ENCODE results near the gene BTBD9.

The BTBD9 gene

GRCh38 chr6:38192011-38192410 lies 447.7 kb downstream of the BTBD9 start:
- H3K36me3 ChIP-seq (ENCODE audit: control insufficient read depth, insufficient read depth, low read length), result no peaks in the 10 kb centered on the region
- no peak overlapping the region for H3K27ac ChIP-seq (ENCODE audit: low read depth, low read length, severe bottlenecking)
- H3K4me1 ChIP-seq (ENCODE audit: control insufficient read depth, insufficient read depth, low read length, poor library complexity, severe bottlenecking), result no peaks in the 10 kb centered on the region
- H3K9me3 ChIP-seq (ENCODE audit: control insufficient read depth, low read length), result no peaks in the 10 kb centered on the region
- WGBS, 2 experiments (ENCODE audit: insufficient coverage in 2 of 2), result 35% methylated on average over 8 of the region's 9 CpGs; no CpG with 5 or more reads in 1 of the 2 experiments
- no peak overlapping the region for H3K4me3 ChIP-seq (ENCODE audit: extremely low read depth, insufficient read depth, low read length, poor library complexity, severe bottlenecking)

GRCh38 chr6:38191418-38191817 lies 448.3 kb downstream of the BTBD9 start:
- no peaks in the 10 kb centered on the region for H3K4me1 ChIP-seq (ENCODE audit: control insufficient read depth, insufficient read depth, low read length, poor library complexity, severe bottlenecking)
- 71 to 86% methylated on average over 5 to 7 of the region's 9 CpGs for WGBS, 2 experiments (ENCODE audit: insufficient coverage in 2 of 2)
- no peak overlapping the region for H3K27ac ChIP-seq (ENCODE audit: low read depth, low read length, severe bottlenecking)
- no peaks in the 10 kb centered on the region for H3K9me3 ChIP-seq (ENCODE audit: control insufficient read depth, low read length)
- H3K4me3 ChIP-seq (ENCODE audit: extremely low read depth, insufficient read depth, low read length, poor library complexity, severe bottlenecking), result no peak overlapping the region
- H3K36me3 ChIP-seq (ENCODE audit: control insufficient read depth, insufficient read depth, low read length), result no peaks in the 10 kb centered on the region

- no peak overlapping the region for H3K27ac ChIP-seq (ENCODE audit: low read depth, low read length, severe bottlenecking)
- no peaks in the 10 kb centered on the region for H3K36me3 ChIP-seq (ENCODE audit: control insufficient read depth, insufficient read depth, low read length)
- no peak overlapping the region for H3K4me3 ChIP-seq (ENCODE audit: extremely low read depth, insufficient read depth, low read length, poor library complexity, severe bottlenecking)
- no peaks in the 10 kb centered on the region for H3K9me3 ChIP-seq (ENCODE audit: control insufficient read depth, low read length)
- no peaks in the 10 kb centered on the region for H3K4me1 ChIP-seq (ENCODE audit: control insufficient read depth, insufficient read depth, low read length, poor library complexity, severe bottlenecking)
- 94 to 97% methylated on average over 10 to 13 of the region's 14 CpGs for WGBS, 2 experiments (ENCODE audit: insufficient coverage in 2 of 2)
These were observed 450.9 kb downstream of the BTBD9 start for GRCh38 chr6:38188677-38189335.

- Histone ChIP-seq H3K4me3 (ENCODE audit: extremely low read depth, insufficient read depth, low read length, poor library complexity, severe bottlenecking) (no peak overlapping the region), H3K9me3 (ENCODE audit: control insufficient read depth, low read length) (no peaks in the 10 kb centered on the region), H3K4me1 (ENCODE audit: control insufficient read depth, insufficient read depth, low read length, poor library complexity, severe bottlenecking) (no peaks in the 10 kb centered on the region), H3K27ac (ENCODE audit: low read depth, low read length, severe bottlenecking) (no peak overlapping the region), H3K36me3 (ENCODE audit: control insufficient read depth, insufficient read depth, low read length) (no peaks in the 10 kb centered on the region)
- 93 to 95% methylated on average over 20 of the region's 20 CpGs for WGBS, 2 experiments (ENCODE audit: insufficient coverage in 2 of 2)
These were observed 451.7 kb downstream of the BTBD9 start for GRCh38 chr6:38187811-38188590.

- H3K27ac ChIP-seq (ENCODE audit: low read depth, low read length, severe bottlenecking), result no peak overlapping the region
- H3K36me3 ChIP-seq (ENCODE audit: control insufficient read depth, insufficient read depth, low read length), result no peaks in the 10 kb centered on the region
- H3K4me3 ChIP-seq (ENCODE audit: extremely low read depth, insufficient read depth, low read length, poor library complexity, severe bottlenecking), result no peak overlapping the region
- no peaks in the 10 kb centered on the region for H3K4me1 ChIP-seq (ENCODE audit: control insufficient read depth, insufficient read depth, low read length, poor library complexity, severe bottlenecking)
- 44% methylated on average over 7 to 8 of the region's 8 CpGs for WGBS, 2 experiments (ENCODE audit: insufficient coverage in 2 of 2)
- H3K9me3 ChIP-seq (ENCODE audit: control insufficient read depth, low read length), result no peaks in the 10 kb centered on the region
These were observed 452.4 kb downstream of the BTBD9 start for GRCh38 chr6:38187325-38187724.

- Histone ChIP-seq H3K36me3 (ENCODE audit: control insufficient read depth, insufficient read depth, low read length) (no peaks in the 10 kb centered on the region), H3K4me1 (ENCODE audit: control insufficient read depth, insufficient read depth, low read length, poor library complexity, severe bottlenecking) (no peaks in the 10 kb centered on the region), H3K9me3 (ENCODE audit: control insufficient read depth, low read length) (no peaks in the 10 kb centered on the region), H3K27ac (ENCODE audit: low read depth, low read length, severe bottlenecking) (no peak overlapping the region), H3K4me3 (ENCODE audit: extremely low read depth, insufficient read depth, low read length, poor library complexity, severe bottlenecking) (no peak overlapping the region)
- WGBS, 2 experiments (ENCODE audit: insufficient coverage in 2 of 2), result 94 to 97% methylated on average over 4 to 6 of the region's 8 CpGs
These were observed 454.0 kb downstream of the BTBD9 start for GRCh38 chr6:38185752-38186151.

- Histone ChIP-seq H3K4me3 (ENCODE audit: extremely low read depth, insufficient read depth, low read length, poor library complexity, severe bottlenecking) (no peak overlapping the region), H3K4me1 (ENCODE audit: control insufficient read depth, insufficient read depth, low read length, poor library complexity, severe bottlenecking) (no peaks in the 10 kb centered on the region), H3K27ac (ENCODE audit: low read depth, low read length, severe bottlenecking) (no peak overlapping the region), H3K36me3 (ENCODE audit: control insufficient read depth, insufficient read depth, low read length) (no peaks in the 10 kb centered on the region), H3K9me3 (ENCODE audit: control insufficient read depth, low read length) (no peaks in the 10 kb centered on the region)
- WGBS, 2 experiments (ENCODE audit: insufficient coverage in 2 of 2), result 93 to 97% methylated on average over 6 of the region's 6 CpGs
These were observed 454.5 kb downstream of the BTBD9 start for GRCh38 chr6:38185244-38185643.

GRCh38 chr6:38184585-38185080 lies 455.1 kb downstream of the BTBD9 start:
- Histone ChIP-seq H3K4me3 (ENCODE audit: extremely low read depth, insufficient read depth, low read length, poor library complexity, severe bottlenecking) (no peak overlapping the region), H3K27ac (ENCODE audit: low read depth, low read length, severe bottlenecking) (no peak overlapping the region), H3K4me1 (ENCODE audit: control insufficient read depth, insufficient read depth, low read length, poor library complexity, severe bottlenecking) (no peaks in the 10 kb centered on the region), H3K36me3 (ENCODE audit: control insufficient read depth, insufficient read depth, low read length) (no peaks in the 10 kb centered on the region), H3K9me3 (ENCODE audit: control insufficient read depth, low read length) (no peaks in the 10 kb centered on the region)
- WGBS, 2 experiments (ENCODE audit: insufficient coverage in 2 of 2), result 79 to 90% methylated on average over 11 of the region's 11 CpGs

- Histone ChIP-seq H3K27ac (ENCODE audit: low read depth, low read length, severe bottlenecking) (no peak overlapping the region), H3K9me3 (ENCODE audit: control insufficient read depth, low read length) (no peaks in the 10 kb centered on the region), H3K4me3 (ENCODE audit: extremely low read depth, insufficient read depth, low read length, poor library complexity, severe bottlenecking) (no peak overlapping the region), H3K36me3 (ENCODE audit: control insufficient read depth, insufficient read depth, low read length) (no peaks in the 10 kb centered on the region), H3K4me1 (ENCODE audit: control insufficient read depth, insufficient read depth, low read length, poor library complexity, severe bottlenecking) (no peaks in the 10 kb centered on the region)
- 87 to 89% methylated on average over 9 to 13 of the region's 13 CpGs for WGBS, 2 experiments (ENCODE audit: insufficient coverage in 2 of 2)
These were observed 455.7 kb downstream of the BTBD9 start for GRCh38 chr6:38183856-38184584.

GRCh38 chr6:38182426-38182825 lies 457.3 kb downstream of the BTBD9 start:
- Histone ChIP-seq H3K27ac (ENCODE audit: low read depth, low read length, severe bottlenecking) (no peak overlapping the region), H3K4me1 (ENCODE audit: control insufficient read depth, insufficient read depth, low read length, poor library complexity, severe bottlenecking) (no peaks in the 10 kb centered on the region), H3K9me3 (ENCODE audit: control insufficient read depth, low read length) (no peaks in the 10 kb centered on the region), H3K36me3 (ENCODE audit: control insufficient read depth, insufficient read depth, low read length) (no peaks in the 10 kb centered on the region), H3K4me3 (ENCODE audit: extremely low read depth, insufficient read depth, low read length, poor library complexity, severe bottlenecking) (no peak overlapping the region)
- 92 to 100% methylated on average over 2 to 5 of the region's 6 CpGs for WGBS, 2 experiments (ENCODE audit: insufficient coverage in 2 of 2)

Measured in mesodermal cell (in vitro differentiated cells).